Activated CD8-positive, alpha-beta T cell treated with anti-CD3 and anti-CD28 coated beads for 36 hours (primary cell): ENCODE measurements around the gene F8. TPM values are rescaled to one million over a fixed set of nuclear protein-coding genes. Genes with fewer than 3 reads are reported as not detected.

Source experiments
- ATAC-seq: fragments of 200-7000 bp; cut with Tn5 transposase; one replicate; pipeline ENCODE4 v1.10.0; 2021; ENCODE audit warnings: mild to moderate bottlenecking, moderate library complexity
- CTCF ChIA-PET: fragments of 350-600 bp; sonication (Branson Sonifier 250); formaldehyde crosslinking; loops from one replicate; lab custom pipeline; 2021; ENCODE audit warnings: antibody characterized with exemption; lab: Charles Lee
- POLR2A ChIA-PET: fragments of 350-600 bp; sonication (Branson Sonifier 250); formaldehyde crosslinking; loops from one replicate; lab custom pipeline; 2021; ENCODE audit warnings: antibody characterized with exemption; lab: Charles Lee
- DNase-seq: peaks from one replicate; pipeline ENCODE4 v3.0.0-alpha.2; 2020
- H3K27ac Mint-ChIP-seq: one replicate; pipeline ENCODE4 v1.8.0; 2021; ENCODE audit warnings: mild to moderate bottlenecking, mixed read lengths
- H3K27me3 Mint-ChIP-seq: one replicate; pipeline ENCODE4 v1.8.0; 2021; ENCODE audit warnings: mixed read lengths
- H3K36me3 Mint-ChIP-seq: one replicate; pipeline ENCODE4 v1.8.0; 2021; ENCODE audit warnings: low read depth, mixed read lengths
- H3K4me1 Mint-ChIP-seq: one replicate; pipeline ENCODE4 v1.8.0; 2021; ENCODE audit warnings: low read depth, mixed read lengths
- H3K4me3 Mint-ChIP-seq: one replicate; pipeline ENCODE4 v1.8.0; 2021; ENCODE audit warnings: mild to moderate bottlenecking, moderate library complexity, mixed read lengths
- H3K9me3 Mint-ChIP-seq: one replicate; pipeline ENCODE4 v1.8.0; 2021; ENCODE audit warnings: mixed read lengths
- CTCF ChIP-seq: fragments of 200-600 bp; IDR thresholded peaks from one replicate; pipeline ENCODE4 v1.8.0; 2022; ENCODE audit warnings: antibody characterized with exemption, mild to moderate bottlenecking
- intact Hi-C: fragments of 100-400 bp; cut with micrococcal nuclease; formaldehyde crosslinking; loops from one replicate; pipeline ENCODE4 v1.10.0; 2022
- total RNA-seq, 2 experiments: library from RNA; stranded (reverse); gene quantifications; one replicate each; pipeline ENCODE4 v1.2.3, GENCODE V29; 2021

F8 gene
- total RNA-seq, 2 experiments from 2014 or later = 4.1 to 4.4 TPM

GRCh38 chrX:155046129-155046810 is 23.7 kb upstream of the F8 start:
- peaks cover 44% of the 10 kb centered on the region for H3K4me1 Mint-ChIP-seq
- ChIA-PET CTCF (interaction anchor here (1.0 to 2.6 kb wide), 4 partner anchors 9 to 47 kb away, joined by 3 to 17 read pairs (median 4); no protein-coding TSS in a partner anchor), POLR2A (no interaction called here)
- H3K9me3 Mint-ChIP-seq = no peaks in the 10 kb centered on the region
- H3K36me3 Mint-ChIP-seq = peaks cover 18% of the 10 kb centered on the region
- H3K27ac Mint-ChIP-seq = no peak overlapping the region
- TF ChIP-seq CTCF = no peak
- ATAC-seq = no peak
- no peak for DNase-seq
- intact Hi-C loops = no loop called here
- H3K4me3 Mint-ChIP-seq = no peak overlapping the region
- no peaks in the 10 kb centered on the region for H3K27me3 Mint-ChIP-seq

DNA sequence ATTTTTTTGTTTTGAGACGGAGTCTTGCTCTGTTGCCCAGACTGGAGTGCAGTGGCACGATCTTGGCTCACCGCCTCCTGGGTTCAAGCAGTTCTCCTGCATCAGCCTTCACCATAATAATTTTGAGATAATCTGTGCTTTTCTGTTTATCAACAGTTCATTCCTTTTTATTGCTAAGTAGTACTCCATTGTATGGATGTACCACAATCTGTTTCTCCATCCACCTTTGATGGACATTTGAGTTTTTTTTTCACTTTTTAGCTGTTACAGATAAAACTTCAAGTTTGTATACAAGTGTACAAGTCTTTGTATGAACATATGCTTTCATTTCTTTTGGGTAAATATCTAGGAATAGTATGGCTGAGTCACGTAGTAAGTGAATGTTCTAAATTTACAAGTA is 13.2 kb upstream of the F8 start:
- ATAC-seq (no peak), DNase-seq (no peak)
- Mint-ChIP-seq H3K4me3 (no peak overlapping the region), H3K9me3 (peaks cover 3% of the 10 kb centered on the region), H3K27me3 (no peaks in the 10 kb centered on the region), H3K36me3 (peaks cover 35% of the 10 kb centered on the region), H3K4me1 (peaks cover 19% of the 10 kb centered on the region), H3K27ac (no peak overlapping the region)
- POLR2A ChIA-PET = interaction anchor here (1.0 kb wide), 1 partner anchor 9 kb away, joined by 3 read pairs; no protein-coding TSS in a partner anchor
- TF ChIP-seq CTCF = no peak
- intact Hi-C loops = no loop called here
- CTCF ChIA-PET = interaction anchor here (1.5 to 4.1 kb wide), 2 partner anchors 20 to 21 kb away, joined by 3 to 11 read pairs; no protein-coding TSS in a partner anchor

DNA sequence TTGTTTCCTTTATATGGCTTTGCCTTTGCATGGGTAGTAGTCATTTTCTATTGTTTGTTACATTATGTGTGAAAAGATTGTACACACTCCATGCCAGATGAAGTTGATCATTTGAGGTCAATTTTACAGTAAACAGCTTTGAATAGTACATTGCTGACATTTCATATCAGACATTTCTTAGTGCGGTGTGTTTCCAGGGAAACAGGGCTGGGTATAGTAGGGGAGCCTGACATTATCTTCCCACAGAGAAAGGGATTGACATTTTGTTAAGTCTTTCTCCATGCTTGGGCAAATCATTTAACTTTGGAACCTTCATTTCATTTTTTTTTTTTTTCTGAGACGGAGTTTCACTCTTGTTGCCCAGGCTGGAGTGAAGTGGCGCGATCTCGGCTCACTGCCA is 9.1 kb upstream of the F8 start:
- no peak for DNase-seq
- Mint-ChIP-seq H3K36me3 (peaks cover 24% of the 10 kb centered on the region), H3K9me3 (peaks cover 3% of the 10 kb centered on the region), H3K27ac (no peak overlapping the region), H3K4me1 (peaks cover 22% of the 10 kb centered on the region), H3K27me3 (no peaks in the 10 kb centered on the region), H3K4me3 (no peak overlapping the region)
- ChIA-PET POLR2A (interaction anchor here (0.6 kb wide), 1 partner anchor 1297 kb away, joined by 5 read pairs; no protein-coding TSS in a partner anchor), CTCF (interaction anchor here (1.5 kb wide), 1 partner anchor 14 kb away, joined by 4 read pairs; no protein-coding TSS in a partner anchor)
- no peak for TF ChIP-seq CTCF
- intact Hi-C loops = no loop called here
- no peak for ATAC-seq

GRCh38 chrX:155028877-155029291 is 6.4 kb upstream of the F8 start:
- Mint-ChIP-seq H3K36me3 (peaks cover 3% of the 10 kb centered on the region), H3K27ac (peak overlapping the region; percentile 95), H3K4me1 (peaks cover 27% of the 10 kb centered on the region), H3K27me3 (no peaks in the 10 kb centered on the region), H3K4me3 (peak overlapping the region; percentile 85), H3K9me3 (no peaks in the 10 kb centered on the region)
- ATAC-seq (no peak), DNase-seq (no peak)
- intact Hi-C loops = no loop called here
- no peak for TF ChIP-seq CTCF
- CTCF ChIA-PET = interaction anchor here (1.1 kb wide), 1 partner anchor 28 kb away, joined by 3 read pairs; no protein-coding TSS in a partner anchor
- POLR2A ChIA-PET = interaction anchor here (0.9 kb wide), 1 partner anchor 10 kb away, joined by 4 read pairs; no protein-coding TSS in a partner anchor

DNA sequence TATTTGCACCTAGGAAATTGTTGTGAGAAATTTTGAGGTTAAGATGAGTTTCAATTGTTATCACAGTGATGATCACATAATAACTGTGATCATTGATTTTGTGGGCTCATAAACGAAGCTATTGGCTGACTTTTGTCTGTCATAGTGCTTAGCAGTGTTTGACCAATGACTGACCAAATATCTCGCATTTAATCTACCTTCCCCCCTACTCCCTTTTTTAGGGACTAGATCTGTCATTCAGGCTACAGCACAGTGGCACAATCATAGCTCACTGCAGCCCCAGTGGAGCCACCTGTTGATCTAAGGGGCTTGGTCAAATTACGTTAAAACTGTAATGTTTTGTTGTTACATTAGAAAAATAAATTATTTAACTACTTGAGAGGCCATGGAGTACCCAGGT is 5.6 kb upstream of the F8 start:
- H3K4me3 Mint-ChIP-seq = peak overlapping the region; percentile 85
- H3K9me3 Mint-ChIP-seq = no peaks in the 10 kb centered on the region
- no peaks in the 10 kb centered on the region for H3K27me3 Mint-ChIP-seq
- TF ChIP-seq CTCF = no peak
- DNase-seq = peak; percentile 14
- H3K27ac Mint-ChIP-seq = peak overlapping the region; percentile 95
- no peaks in the 10 kb centered on the region for H3K36me3 Mint-ChIP-seq
- POLR2A ChIA-PET = interaction anchor here (0.9 to 1.1 kb wide), 2 partner anchors 9 to 11 kb away, joined by 3 to 4 read pairs; no protein-coding TSS in a partner anchor
- peak; percentile 7 for ATAC-seq
- peaks cover 25% of the 10 kb centered on the region for H3K4me1 Mint-ChIP-seq
- intact Hi-C loops = no loop called here
- CTCF ChIA-PET = interaction anchor here (1.1 to 1.4 kb wide), 2 partner anchors 20 to 29 kb away, joined by 3 read pairs; no protein-coding TSS in a partner anchor
